A549 (cell line): ENCODE results near the gene ATOSB. TPM values are rescaled to one million over a fixed set of nuclear protein-coding genes. Genes with fewer than 3 reads are reported as not detected.
A peak's percentile ranks its signal among the peaks of the same experiment; 100 is the strongest.

Source experiments
- ATAC-seq, 2 experiments: fragments of 200-7000 bp in 1 of 2; fragments of >200 bp in 1 of 2; cut with Nextera tagmentation in 1 of 2; cut with Tn5 transposase in 1 of 2; 3 replicates each; pipeline versions ENCODE4 v1.8.0 to v1.9.1; 2018 to 2020; ENCODE audit warnings: mild to moderate bottlenecking in 1 of 2, moderate library complexity in 1 of 2
- CTCF ChIA-PET: fragments of 300-600 bp; sonication (Branson Sonifier 250); formaldehyde crosslinking; extraction: SDS; loops from one replicate; lab custom pipeline; 2021; ENCODE audit warnings: antibody characterized with exemption, inconsistent platforms; lab: Yijun Ruan, JAX
- POLR2A ChIA-PET: fragments of 350-600 bp; formaldehyde crosslinking; extraction: SDS; loops from one replicate; lab custom pipeline; 2021; ENCODE audit warnings: antibody characterized with exemption, inconsistent platforms; lab: Yijun Ruan, JAX
- DNase-seq, 2 experiments: peaks; one replicate each; pipeline versions ENCODE4 v3.0.0 to v3.0.0-alpha.2; 2011 to 2016; ENCODE audit warnings: low read depth in 1 of 2, low spot score in 1 of 2
- FAIRE-seq: peaks from 2 replicates; lab custom pipeline; 2011; peaks lifted over from hg19 to GRCh38; lab: Jason Lieb, UNC
- H3K27ac ChIP-seq, 2 experiments: fragments of >200 bp; sonication (Bioruptor Twin); formaldehyde crosslinking; 3 replicates each; pipeline ENCODE4 v1.5.1; 2016 to 2017
- H3K4me1 ChIP-seq: fragments of >200 bp; sonication (Bioruptor Twin); formaldehyde crosslinking; 3 replicates; pipeline ENCODE4 v1.6.1; 2016
- H3K4me2 ChIP-seq: fragments of >200 bp; sonication (Bioruptor Twin); formaldehyde crosslinking; 3 replicates; pipeline ENCODE4 v1.6.1; 2016
- H3K4me3 ChIP-seq: fragments of >200 bp; sonication (Bioruptor Twin); formaldehyde crosslinking; 3 replicates; pipeline ENCODE4 v1.5.1; 2016
- H3K9me3 ChIP-seq: fragments of >200 bp; sonication (Bioruptor Twin); formaldehyde crosslinking; 3 replicates; pipeline ENCODE4 v1.6.1; 2016
- BHLHE40 ChIP-seq: IDR thresholded peaks from 2 replicates; pipeline ENCODE4 v1.6.1; 2012; ENCODE audit warnings: low read depth, low read length, inconsistent platforms
- CBX2 ChIP-seq: fragments of 200-600 bp; sonication (generic); IDR thresholded peaks from 2 replicates; pipeline ENCODE4 v1.6.1; 2016; ENCODE audit warnings: low read depth, mild to moderate bottlenecking, borderline replicate concordance
- EHMT2 ChIP-seq: fragments of 200-600 bp; sonication (generic); IDR thresholded peaks from 2 replicates; pipeline ENCODE4 v1.6.1; 2016; ENCODE audit warnings: antibody characterized with exemption, low read depth, mild to moderate bottlenecking, moderate library complexity
- EP300 ChIP-seq, 2 experiments: fragments of >200 bp; sonication (Bioruptor Twin); formaldehyde crosslinking; IDR thresholded peaks; 2 replicates in 1 of 2; 3 replicates in 1 of 2; pipeline ENCODE4 v1.6.1; 2016 to 2017
- HDAC2 ChIP-seq: fragments of 200-600 bp; sonication (generic); IDR thresholded peaks from 2 replicates; pipeline ENCODE4 v1.6.1; 2016
- HOXA7 ChIP-seq: fragments of 250-450 bp; sonication (Bioruptor Pico); IDR thresholded peaks from 2 replicates; pipeline ENCODE4 v1.5.0; 2020; ENCODE audit warnings: mild to moderate bottlenecking, moderate library complexity
- HOXB13 ChIP-seq: fragments of 250-450 bp; sonication (Bioruptor Pico); IDR thresholded peaks from 2 replicates; pipeline ENCODE4 v1.5.0; 2020; ENCODE audit warnings: low read depth, mild to moderate bottlenecking, moderate library complexity
- JUN ChIP-seq, 2 experiments: fragments of >200 bp; sonication (Bioruptor Twin); formaldehyde crosslinking; IDR thresholded peaks; 2 replicates in 1 of 2; 3 replicates in 1 of 2; pipeline ENCODE4 v1.6.1; 2016 to 2017
- MAFK ChIP-seq: fragments of 450-650 bp; IDR thresholded peaks from 2 replicates; pipeline ENCODE4 v1.6.1; 2014; ENCODE audit not compliant: partially characterized antibody
- MAZ ChIP-seq: fragments of 150-350 bp; IDR thresholded peaks from 2 replicates; pipeline ENCODE4 v1.6.1; 2014; ENCODE audit warnings: antibody characterized with exemption, low read depth, low read length, borderline replicate concordance
- PHF8 ChIP-seq: fragments of 200-600 bp; sonication (generic); IDR thresholded peaks from 2 replicates; pipeline ENCODE4 v1.6.1; 2016; ENCODE audit warnings: low read depth, mild to moderate bottlenecking, antibody characterized with exemption, moderate library complexity, borderline replicate concordance
- RAD21 ChIP-seq, 2 experiments: fragments of >200 bp in 1 of 2; sonication (Bioruptor Twin) in 1 of 2; formaldehyde crosslinking in 1 of 2; IDR thresholded peaks in 1 of 2; conservative IDR thresholded peaks in 1 of 2; 2 replicates in 1 of 2; 3 replicates in 1 of 2; pipeline ENCODE4 v1.6.1; 2012 to 2018; ENCODE audit warnings: inconsistent platforms in 1 of 2
- SREBF2 ChIP-seq: fragments of 450-650 bp; IDR thresholded peaks from 2 replicates; pipeline ENCODE4 v1.6.1; 2014; ENCODE audit warnings: mild to moderate bottlenecking, moderate library complexity
- ZC3H11A ChIP-seq: fragments of 450-650 bp; IDR thresholded peaks from 2 replicates; pipeline ENCODE4 v1.6.1; 2014; ENCODE audit warnings: antibody characterized with exemption, mild to moderate bottlenecking
- ZSCAN20 ChIP-seq: fragments of 250-450 bp; sonication (Bioruptor Pico); IDR thresholded peaks from 2 replicates; pipeline ENCODE4 v1.8.0; 2022; ENCODE audit warnings: mild to moderate bottlenecking, moderate library complexity
- WGBS: methylation state at CpG from one replicate; pipeline ENCODE4 v1.1.6; 2017; ENCODE audit errors: missing lambda C conversion rate; 5-methylcytosine and 5-hydroxymethylcytosine counted together
- polyA plus RNA-seq, 4 experiments: library from polyadenylated mRNA; depleted of rRNA in 3 of 4; stranded (reverse); fragments of >200 nt; fragmentation: RNase III in 1 of 4; extraction: RNeasy Plus Mini Kit Qiagen cat#74134 plus additional on column Dnase treatment in 1 of 4; gene quantifications; 2 replicates in 3 of 4; 3 replicates in 1 of 4; pipeline ENCODE4 v1.2.3, GENCODE V29; 2011 to 2017
- TF ChIP-seq, protein P1 (sequence below): fragments of 250-450 bp; sonication (Bioruptor Pico); IDR thresholded peaks from 2 replicates; pipeline ENCODE4 v1.5.0; 2021; ENCODE audit warnings: mild to moderate bottlenecking, moderate library complexity, borderline replicate concordance
- TF ChIP-seq, protein P2 (sequence below): fragments of 250-450 bp; sonication (Bioruptor Pico); IDR thresholded peaks from 2 replicates; pipeline ENCODE4 v1.5.0; 2020; ENCODE audit warnings: low read depth, mild to moderate bottlenecking, moderate library complexity
- TF ChIP-seq, protein P3 (sequence below): fragments of 450-650 bp; IDR thresholded peaks from 2 replicates; pipeline ENCODE4 v1.6.1; 2014; ENCODE audit warnings: antibody characterized with exemption
- TF ChIP-seq, protein P4 (sequence below): fragments of 150-350 bp; IDR thresholded peaks from 2 replicates; pipeline ENCODE4 v1.6.1; 2014; ENCODE audit warnings: low read depth, mild to moderate bottlenecking, low read length

ATOSB gene
- polyA plus RNA-seq, 2 of the 4 experiments (the other 2 are of a cell fraction): 11.8 to 14.0 TPM

DNA sequence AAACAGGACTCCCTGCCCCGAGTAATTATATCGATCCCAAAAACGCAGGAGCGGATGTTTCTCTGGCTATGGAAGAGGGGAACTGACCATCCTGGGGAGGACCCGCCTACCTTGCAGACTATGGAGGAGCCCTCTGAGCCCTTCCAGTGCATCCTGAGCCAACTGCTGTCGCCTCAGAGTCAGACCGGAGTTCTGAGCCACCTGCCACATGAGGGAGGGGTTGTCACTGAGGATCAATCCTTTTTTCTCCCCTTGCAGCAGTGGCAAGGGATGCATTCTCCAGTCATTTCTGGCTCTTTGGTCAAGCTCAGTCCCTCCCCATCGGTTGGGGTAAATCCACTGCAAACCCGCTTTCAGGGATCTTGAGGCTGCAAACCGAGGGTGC, 36.6 kb downstream of the ATOSB start (continued):
- TF ChIP-seq, protein P1, sequence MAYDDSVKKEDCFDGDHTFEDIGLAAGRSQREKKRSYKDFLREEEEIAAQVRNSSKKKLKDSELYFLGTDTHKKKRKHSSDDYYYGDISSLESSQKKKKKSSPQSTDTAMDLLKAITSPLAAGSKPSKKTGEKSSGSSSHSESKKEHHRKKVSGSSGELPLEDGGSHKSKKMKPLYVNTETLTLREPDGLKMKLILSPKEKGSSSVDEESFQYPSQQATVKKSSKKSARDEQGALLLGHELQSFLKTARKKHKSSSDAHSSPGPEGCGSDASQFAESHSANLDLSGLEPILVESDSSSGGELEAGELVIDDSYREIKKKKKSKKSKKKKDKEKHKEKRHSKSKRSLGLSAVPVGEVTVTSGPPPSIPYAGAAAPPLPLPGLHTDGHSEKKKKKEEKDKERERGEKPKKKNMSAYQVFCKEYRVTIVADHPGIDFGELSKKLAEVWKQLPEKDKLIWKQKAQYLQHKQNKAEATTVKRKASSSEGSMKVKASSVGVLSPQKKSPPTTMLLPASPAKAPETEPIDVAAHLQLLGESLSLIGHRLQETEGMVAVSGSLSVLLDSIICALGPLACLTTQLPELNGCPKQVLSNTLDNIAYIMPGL (CRISPR knock-in tag): no peak
- TF ChIP-seq EP300 (IDR thresholded peaks at IDR 0.05) (no peak), JUN (IDR thresholded peaks at IDR 0.05) (no peak), HOXB13 (CRISPR knock-in tag) (no peak), ZC3H11A (no peak)
- TF ChIP-seq, protein P2, sequence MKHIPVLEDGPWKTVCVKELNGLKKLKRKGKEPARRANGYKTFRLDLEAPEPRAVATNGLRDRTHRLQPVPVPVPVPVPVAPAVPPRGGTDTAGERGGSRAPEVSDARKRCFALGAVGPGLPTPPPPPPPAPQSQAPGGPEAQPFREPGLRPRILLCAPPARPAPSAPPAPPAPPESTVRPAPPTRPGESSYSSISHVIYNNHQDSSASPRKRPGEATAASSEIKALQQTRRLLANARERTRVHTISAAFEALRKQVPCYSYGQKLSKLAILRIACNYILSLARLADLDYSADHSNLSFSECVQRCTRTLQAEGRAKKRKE (CRISPR knock-in tag): no peak

DNA sequence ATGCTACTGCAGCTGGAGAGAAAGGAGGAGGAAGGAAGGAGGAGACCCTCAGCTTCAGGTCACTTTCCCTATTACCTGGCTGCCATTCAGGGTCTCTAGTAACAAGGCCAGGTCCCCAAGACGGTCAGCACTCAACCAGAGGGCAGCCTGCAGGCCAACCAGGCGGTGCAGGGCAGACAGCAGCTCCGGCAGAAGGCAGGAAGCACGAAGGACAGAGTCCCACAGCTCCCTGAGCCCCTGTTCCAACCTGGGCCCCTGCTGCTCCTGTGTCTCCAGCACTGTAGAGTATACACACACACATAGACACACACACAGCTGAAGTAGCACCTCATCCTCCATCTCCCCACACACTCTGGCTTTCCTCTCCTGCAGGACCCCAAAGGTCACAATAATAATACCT, 37.6 kb downstream of the ATOSB start:
- peak overlapping the region; percentile 96 for H3K4me2 ChIP-seq
- ChIA-PET POLR2A (interaction anchor here (1.1 kb wide), 1 partner anchor 14 kb away, joined by 3 read pairs; no protein-coding TSS in a partner anchor), CTCF (interaction anchor here (0.5 to 7.7 kb wide), 8 partner anchors 7 to 1213 kb away, joined by 3 to 99 read pairs (median 10); partner anchors contain the start of genes PIGO, UNC13B and VCP)
- H3K4me3 ChIP-seq: peak overlapping the region; percentile 71; the same call in 1 of the 3 replicates
- DNase-seq: no peak
- TF ChIP-seq MAFK: no peak
- no peak for TF ChIP-seq EHMT2
- no peak for TF ChIP-seq SREBF2
- TF ChIP-seq, protein P3, sequence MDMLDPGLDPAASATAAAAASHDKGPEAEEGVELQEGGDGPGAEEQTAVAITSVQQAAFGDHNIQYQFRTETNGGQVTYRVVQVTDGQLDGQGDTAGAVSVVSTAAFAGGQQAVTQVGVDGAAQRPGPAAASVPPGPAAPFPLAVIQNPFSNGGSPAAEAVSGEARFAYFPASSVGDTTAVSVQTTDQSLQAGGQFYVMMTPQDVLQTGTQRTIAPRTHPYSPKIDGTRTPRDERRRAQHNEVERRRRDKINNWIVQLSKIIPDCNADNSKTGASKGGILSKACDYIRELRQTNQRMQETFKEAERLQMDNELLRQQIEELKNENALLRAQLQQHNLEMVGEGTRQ: no peak
- TF ChIP-seq JUN (IDR thresholded peaks at IDR 0.05): no peak
- TF ChIP-seq CBX2: no peak
- TF ChIP-seq, protein P4, sequence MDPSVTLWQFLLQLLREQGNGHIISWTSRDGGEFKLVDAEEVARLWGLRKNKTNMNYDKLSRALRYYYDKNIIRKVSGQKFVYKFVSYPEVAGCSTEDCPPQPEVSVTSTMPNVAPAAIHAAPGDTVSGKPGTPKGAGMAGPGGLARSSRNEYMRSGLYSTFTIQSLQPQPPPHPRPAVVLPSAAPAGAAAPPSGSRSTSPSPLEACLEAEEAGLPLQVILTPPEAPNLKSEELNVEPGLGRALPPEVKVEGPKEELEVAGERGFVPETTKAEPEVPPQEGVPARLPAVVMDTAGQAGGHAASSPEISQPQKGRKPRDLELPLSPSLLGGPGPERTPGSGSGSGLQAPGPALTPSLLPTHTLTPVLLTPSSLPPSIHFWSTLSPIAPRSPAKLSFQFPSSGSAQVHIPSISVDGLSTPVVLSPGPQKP: no peak
- no peak for TF ChIP-seq RAD21 (conservative IDR thresholded peaks at IDR 0.05 in 1 of 2, IDR thresholded peaks at IDR 0.05 in 1 of 2)
- TF ChIP-seq MAZ: no peak
- no peak for TF ChIP-seq BHLHE40
- no peak for TF ChIP-seq PHF8
- TF ChIP-seq ZSCAN20: no peak
- H3K9me3 ChIP-seq: no peaks in the 10 kb centered on the region
- no peak for FAIRE-seq
- H3K27ac ChIP-seq: peak overlapping the region in 1 of 2 experiments; percentile 96; a peak in 2 of 6 replicates
- H3K4me1 ChIP-seq: peaks cover 15% of the 10 kb centered on the region
- 89% methylated on average over 4 of the region's 4 CpGs for WGBS
- ATAC-seq: no peak

DNA sequence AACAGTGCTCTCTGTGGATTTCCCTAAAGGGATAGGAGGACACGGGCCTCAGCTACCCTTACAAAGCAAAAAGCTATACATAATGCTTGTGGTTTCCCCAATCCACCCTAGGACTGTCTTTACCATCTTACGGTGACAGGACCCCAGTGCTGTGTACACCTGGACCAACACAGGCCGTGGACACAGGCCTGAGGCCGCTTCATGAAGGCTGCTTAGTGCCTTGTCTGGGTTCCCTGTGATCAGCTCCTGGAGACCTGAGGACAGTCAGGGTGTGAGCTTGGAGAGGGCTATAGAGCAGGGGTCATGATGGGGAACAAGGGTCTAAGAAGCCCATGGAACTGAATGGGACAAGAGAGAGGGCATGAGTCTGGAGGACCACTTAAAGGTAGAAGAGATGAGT, 38.8 kb downstream of the ATOSB start:
- 60% methylated on average over 1 of the region's 4 CpGs for WGBS
- no peaks in the 10 kb centered on the region for H3K9me3 ChIP-seq
- ChIA-PET POLR2A (interaction anchor here (1.1 kb wide), 1 partner anchor 15 kb away, joined by 3 read pairs; no protein-coding TSS in a partner anchor), CTCF (interaction anchor here (3.6 to 7.7 kb wide), 3 partner anchors 18 to 401 kb away, joined by 16 to 99 read pairs (median 17); partner anchors contain the start of gene PIGO)
- no peak for DNase-seq
- no peak for TF ChIP-seq HOXA7 (CRISPR knock-in tag)
- no peak for TF ChIP-seq HDAC2
- no peak for TF ChIP-seq ZC3H11A
- H3K4me2 ChIP-seq: no peak overlapping the region
- peaks cover 18% of the 10 kb centered on the region for H3K4me1 ChIP-seq
- H3K4me3 ChIP-seq: no peak overlapping the region
- no peak overlapping the region for H3K27ac ChIP-seq
- no peak for FAIRE-seq
- ATAC-seq: no peak
